Upper lobe of right lung (tissue), 1 donor: ENCODE measurements around the gene TIGD6. TPM values are rescaled to one million over a fixed set of nuclear protein-coding genes. Genes with fewer than 3 reads are reported as not detected.

Experiments used
- ATAC-seq: fragments of 200-7000 bp; cut with Tn5 transposase; one replicate; pipeline ENCODE4 v1.9.1; 2020; ENCODE audit warnings: mild to moderate bottlenecking, moderate library complexity
- DNase-seq: peaks from one replicate; pipeline ENCODE4 v3.0.0-alpha.2; 2020
- H3K27ac ChIP-seq: fragments of 200-600 bp; one replicate; pipeline ENCODE4 v1.8.0; 2022
- H3K27me3 ChIP-seq: fragments of 200-600 bp; one replicate; pipeline ENCODE4 v1.8.0; 2022; ENCODE audit warnings: mild to moderate bottlenecking
- H3K36me3 ChIP-seq: fragments of 200-600 bp; one replicate; pipeline ENCODE4 v1.8.0; 2022
- H3K4me1 ChIP-seq: fragments of 200-600 bp; one replicate; pipeline ENCODE4 v1.8.0; 2022
- H3K4me3 ChIP-seq: fragments of 200-600 bp; one replicate; pipeline ENCODE4 v1.8.0; 2022; ENCODE audit warnings: mild to moderate bottlenecking
- H3K9me3 ChIP-seq: fragments of 200-600 bp; one replicate; pipeline ENCODE4 v1.8.0; 2022
- CTCF ChIP-seq: fragments of 200-600 bp; IDR thresholded peaks from one replicate; pipeline ENCODE4 v1.8.0; 2022; ENCODE audit warnings: antibody characterized with exemption
- intact Hi-C: fragments of 100-400 bp; cut with DNase I; formaldehyde crosslinking; loops from one replicate; pipeline ENCODE4 v1.11.0; 2022
- total RNA-seq: library from RNA; stranded (reverse); fragmentation: NEBNext Ultra II Directional; extraction: Animal tissue kit (Norgen Biotek cat#: 25700); gene quantifications from one replicate; pipeline ENCODE4 v1.2.1, GENCODE V29; 2021
- donor health status: DM: no; HTN: yes; CAD: no; lungs with severe emphysema.

Gene TIGD6
- total RNA-seq, 1 donor from 2014 or later: 4.0 TPM

GRCh38 chr5:150043657-150044328 is 43.3 kb upstream of the TIGD6 start:
- Histone ChIP-seq H3K27me3 (no peaks in the 10 kb centered on the region), H3K4me3 (no peak overlapping the region), H3K36me3 (peaks cover 90% of the 10 kb centered on the region), H3K9me3 (no peaks in the 10 kb centered on the region), H3K27ac (no peak overlapping the region), H3K4me1 (peaks cover 15% of the 10 kb centered on the region)
- intact Hi-C loops: no loop called here
- TF ChIP-seq CTCF: no peak
- DNase-seq (no peak), ATAC-seq (peak; percentile 41)

- intact Hi-C loops: no loop called here
- Histone ChIP-seq H3K9me3 (no peaks in the 10 kb centered on the region), H3K4me1 (peaks cover 15% of the 10 kb centered on the region), H3K27me3 (no peaks in the 10 kb centered on the region), H3K27ac (no peak overlapping the region), H3K36me3 (peaks cover 90% of the 10 kb centered on the region), H3K4me3 (no peak overlapping the region)
- ATAC-seq (no peak), DNase-seq (no peak)
- TF ChIP-seq CTCF: no peak
These were observed 42.0 kb upstream of the TIGD6 start for GRCh38 chr5:150042459-150042858.

GRCh38 chr5:150038547-150038946 is 38.1 kb upstream of the TIGD6 start:
- Histone ChIP-seq H3K4me3 (no peak overlapping the region), H3K27ac (no peak overlapping the region), H3K4me1 (peaks cover 3% of the 10 kb centered on the region), H3K36me3 (peaks cover 98% of the 10 kb centered on the region), H3K9me3 (no peaks in the 10 kb centered on the region), H3K27me3 (no peaks in the 10 kb centered on the region)
- no peak for ATAC-seq
- no peak for DNase-seq
- intact Hi-C loops: no loop called here
- no peak for TF ChIP-seq CTCF

- Histone ChIP-seq H3K4me1 (no peaks in the 10 kb centered on the region), H3K4me3 (no peak overlapping the region), H3K27ac (no peak overlapping the region), H3K9me3 (no peaks in the 10 kb centered on the region), H3K27me3 (no peaks in the 10 kb centered on the region), H3K36me3 (peaks cover 100% of the 10 kb centered on the region)
- no peak for TF ChIP-seq CTCF
- DNase-seq (no peak), ATAC-seq (peak; percentile 24)
- intact Hi-C loops: no loop called here
These were observed 36.1 kb upstream of the TIGD6 start for GRCh38 chr5:150036513-150036912.

GRCh38 chr5:150035139-150035895 is 34.9 kb upstream of the TIGD6 start:
- no peak for TF ChIP-seq CTCF
- H3K27ac ChIP-seq: no peak overlapping the region
- peaks cover 100% of the 10 kb centered on the region for H3K36me3 ChIP-seq
- H3K4me3 ChIP-seq: no peak overlapping the region
- ATAC-seq (peak; percentile 39), DNase-seq (no peak)
- intact Hi-C loops: no loop called here
- no peaks in the 10 kb centered on the region for H3K4me1 ChIP-seq
- no peaks in the 10 kb centered on the region for H3K27me3 ChIP-seq
- no peaks in the 10 kb centered on the region for H3K9me3 ChIP-seq
